Mucosa of gallbladder (tissue), 1 donor: ENCODE results near the gene CFAP61. TPM values are rescaled to one million over a fixed set of nuclear protein-coding genes. Genes with fewer than 3 reads are reported as not detected.

Experiments used
- DNase-seq: peaks from one replicate; pipeline ENCODE4 v3.0.0-alpha.2; 2020; ENCODE audit warnings: low spot score
- total RNA-seq: library from RNA; stranded (reverse); gene quantifications from one replicate; pipeline ENCODE4 v1.2.1, GENCODE V29; 2021
- donor health status: DM: no; HTN: no; CAD: no.

The CFAP61 gene
- total RNA-seq, 1 donor from 2014 or later, result 0.78 TPM

GRCh38 chr20:20173254-20173653 is 120.9 kb downstream of the CFAP61 start:
- no peak for DNase-seq

- DNase-seq, result no peak
Measured at GRCh38 chr20:20174089-20174835, 121.9 kb downstream of the CFAP61 start.

- no peak for DNase-seq
Measured at GRCh38 chr20:20181322-20181721, 129.0 kb downstream of the CFAP61 start.

- no peak for DNase-seq
Measured at GRCh38 chr20:20184149-20184548, 131.8 kb downstream of the CFAP61 start.

GRCh38 chr20:20184706-20185105 is 132.4 kb downstream of the CFAP61 start:
- no peak for DNase-seq

GRCh38 chr20:20188647-20189046 is 136.3 kb downstream of the CFAP61 start:
- DNase-seq, result no peak

GRCh38 chr20:20192366-20192765 is 140.0 kb downstream of the CFAP61 start:
- no peak for DNase-seq

- no peak for DNase-seq
Measured at GRCh38 chr20:20195021-20195705, 142.8 kb downstream of the CFAP61 start.

GRCh38 chr20:20196610-20197009 is 144.3 kb downstream of the CFAP61 start:
- DNase-seq, result no peak

GRCh38 chr20:20198011-20198410 is 145.7 kb downstream of the CFAP61 start:
- no peak for DNase-seq

- DNase-seq, result no peak
Measured at GRCh38 chr20:20199361-20200160, 147.2 kb downstream of the CFAP61 start.

GRCh38 chr20:20201124-20201523 is 148.8 kb downstream of the CFAP61 start:
- DNase-seq, result no peak

GRCh38 chr20:20201639-20202038 is 149.3 kb downstream of the CFAP61 start:
- DNase-seq, result no peak

- no peak for DNase-seq
Measured at GRCh38 chr20:20202768-20203167, 150.4 kb downstream of the CFAP61 start.

GRCh38 chr20:20203784-20204183 is 151.5 kb downstream of the CFAP61 start:
- no peak for DNase-seq

GRCh38 chr20:20204256-20204655 is 151.9 kb downstream of the CFAP61 start:
- no peak for DNase-seq

GRCh38 chr20:20205141-20205861 is 153.0 kb downstream of the CFAP61 start:
- no peak for DNase-seq

- DNase-seq, result no peak
Measured at GRCh38 chr20:20205862-20206236, 153.5 kb downstream of the CFAP61 start.

GRCh38 chr20:20206788-20207187 is 154.5 kb downstream of the CFAP61 start:
- no peak for DNase-seq

GRCh38 chr20:20207291-20207690 is 155.0 kb downstream of the CFAP61 start:
- DNase-seq, result no peak

GRCh38 chr20:20207872-20208271 is 155.5 kb downstream of the CFAP61 start:
- no peak for DNase-seq

GRCh38 chr20:20209684-20210083 is 157.4 kb downstream of the CFAP61 start:
- no peak for DNase-seq
